ENCODE measurements around the gene SLC1A6. TPM values are rescaled to one million over a fixed set of nuclear protein-coding genes. Genes with fewer than 3 reads are reported as not detected.

The SLC1A6 gene
- polyA plus RNA-seq, 1 of the 3 experiments (the other 2 are of a cell fraction) = not detected

- no peaks in the 10 kb centered on the region for H3K4me1 ChIP-seq (ENCODE audit: control insufficient read depth in 1 of 2, insufficient read depth in 2 of 2, low read depth in 1 of 2, low read length in 1 of 2)
- TF ChIP-seq SMC3 (IDR thresholded peaks at IDR 0.05; ENCODE audit: low read depth, low read length) (no peak), ELF1 (IDR thresholded peaks at IDR 0.05) (no peak), TCF12 (IDR thresholded peaks at IDR 0.05) (no peak), FOXM1 (IDR thresholded peaks at IDR 0.05; ENCODE audit: low read depth) (no peak), REST (IDR thresholded peaks at IDR 0.05; ENCODE audit: low read depth, low read length) (peak; percentile 93)
- no peaks in the 10 kb centered on the region for H3K9me2 ChIP-seq
- WGBS (ENCODE audit: low lambda C conversion rate) = 2% methylated on average over 17 of the region's 18 CpGs
- H3F3A ChIP-seq (replicated peaks; ENCODE audit: insufficient read depth) = no peaks in the 10 kb centered on the region
- ChIA-PET CTCF (no interaction called here), POLR2A (no interaction called here)
- no peak overlapping the region for H3K9ac ChIP-seq
- no peaks in the 10 kb centered on the region; the same call in 1 of the 2 replicates for H3K27me3 ChIP-seq (ENCODE audit: insufficient read depth)
- no peaks in the 10 kb centered on the region for H3K9me3 ChIP-seq
- no peaks in the 10 kb centered on the region for H4K20me1 ChIP-seq (ENCODE audit: insufficient read depth)
- H3K4me3 ChIP-seq (ENCODE audit: low read depth in 2 of 2, low read length in 1 of 2) = no peak overlapping the region
- DNase-seq = no peak
- no peak overlapping the region for H2AFZ ChIP-seq (ENCODE audit: low read depth)
- H3K27ac ChIP-seq (ENCODE audit: low read depth in 2 of 2, low read length in 1 of 2) = no peak overlapping the region
- no peak overlapping the region for H3K4me2 ChIP-seq
- no peaks in the 10 kb centered on the region for H3K79me2 ChIP-seq (ENCODE audit: insufficient read depth)
- H3K36me3 ChIP-seq (replicated peaks in 1 of 2; ENCODE audit: control insufficient read depth in 1 of 2, insufficient read depth in 2 of 2, low read length in 1 of 2) = no peaks in the 10 kb centered on the region
These were observed 36.4 kb upstream of the SLC1A6 start for GRCh38 chr19:15015946-15016542.

- 3% methylated on average over 11 of the region's 11 CpGs for WGBS (ENCODE audit: low lambda C conversion rate)
- H3K27ac ChIP-seq (ENCODE audit: low read depth in 2 of 2, low read length in 1 of 2) = no peak overlapping the region
These were observed 34.9 kb upstream of the SLC1A6 start for GRCh38 chr19:15014579-15014978.

More at GRCh38 chr19:15014579-15014978, 34.9 kb upstream of the SLC1A6 start:
- Histone ChIP-seq H3F3A (replicated peaks; ENCODE audit: insufficient read depth) (no peaks in the 10 kb centered on the region), H3K4me1 (ENCODE audit: control insufficient read depth in 1 of 2, insufficient read depth in 2 of 2, low read depth in 1 of 2, low read length in 1 of 2) (no peaks in the 10 kb centered on the region), H3K9ac (no peak overlapping the region), H3K36me3 (replicated peaks in 1 of 2; ENCODE audit: control insufficient read depth in 1 of 2, insufficient read depth in 2 of 2, low read length in 1 of 2) (no peaks in the 10 kb centered on the region), H2AFZ (ENCODE audit: low read depth) (no peak overlapping the region), H3K4me3 (ENCODE audit: low read depth in 2 of 2, low read length in 1 of 2) (no peak overlapping the region), H3K9me2 (no peaks in the 10 kb centered on the region), H3K27me3 (ENCODE audit: insufficient read depth) (no peaks in the 10 kb centered on the region; the same call in 1 of the 2 replicates), H3K4me2 (no peak overlapping the region), H3K79me2 (ENCODE audit: insufficient read depth) (no peaks in the 10 kb centered on the region), H4K20me1 (ENCODE audit: insufficient read depth) (no peaks in the 10 kb centered on the region), H3K9me3 (no peaks in the 10 kb centered on the region)
- DNase-seq = no peak
- ChIA-PET CTCF (no interaction called here), POLR2A (no interaction called here)
- TF ChIP-seq NRF1 (IDR thresholded peaks at IDR 0.05; ENCODE audit: low read depth, low read length) (no peak), REST (IDR thresholded peaks at IDR 0.05; ENCODE audit: low read depth, low read length) (peak; percentile 87)

All from SK-N-SH (cell line).